HepG2 (cell line): ENCODE data around the gene C9orf50. TPM values are rescaled to one million over a fixed set of nuclear protein-coding genes. Genes with fewer than 3 reads are reported as not detected.

Source experiments
- ARHGAP35 ChIP-seq: sonication (generic); formaldehyde crosslinking; IDR thresholded peaks from 2 replicates; pipeline ENCODE4 v1.9.0; 2022; ENCODE audit warnings: mild to moderate bottlenecking, inconsistent platforms, moderate library complexity, missing genetic modification reagents, borderline replicate concordance
- CAMTA2 ChIP-seq: sonication (generic); formaldehyde crosslinking; IDR thresholded peaks from 2 replicates; pipeline ENCODE4 v1.4.0; 2020; ENCODE audit warnings: mild to moderate bottlenecking, missing genetic modification reagents, borderline replicate concordance
- GLI4 ChIP-seq: sonication (generic); formaldehyde crosslinking; IDR thresholded peaks from 2 replicates; pipeline ENCODE4 v1.5.1; 2020; ENCODE audit warnings: missing genetic modification reagents, mild to moderate bottlenecking, moderate library complexity, borderline replicate concordance
- KIAA2018 ChIP-seq: sonication (generic); formaldehyde crosslinking; IDR thresholded peaks from 2 replicates; pipeline ENCODE4 v1.5.0; 2020; ENCODE audit warnings: mild to moderate bottlenecking, missing genetic modification reagents, borderline replicate concordance
- PHF8 ChIP-seq: sonication (generic); formaldehyde crosslinking; IDR thresholded peaks from 2 replicates; pipeline ENCODE4 v1.5.0; 2020; ENCODE audit warnings: missing genetic modification reagents
- SRSF9 ChIP-seq: fragments of 200-400 bp; formaldehyde crosslinking; IDR thresholded peaks from 2 replicates; pipeline ENCODE4 v1.6.1; 2018; ENCODE audit warnings: borderline replicate concordance, mild to moderate bottlenecking, low read depth, low read length; ENCODE audit not compliant: insufficient read depth, poor library complexity, severe bottlenecking
- THRA ChIP-seq: sonication (generic); formaldehyde crosslinking; IDR thresholded peaks from 2 replicates; pipeline ENCODE4 v1.4.0; 2020; ENCODE audit warnings: missing genetic modification reagents, borderline replicate concordance
- ZBTB26 ChIP-seq: IDR thresholded peaks from 2 replicates; pipeline ENCODE4 v1.6.1; 2016; ENCODE audit warnings: missing compliant biosample characterization, missing genetic modification reagents, borderline replicate concordance
- ZNF224 ChIP-seq: sonication (generic); formaldehyde crosslinking; IDR thresholded peaks from 2 replicates; pipeline ENCODE4 v1.5.0; 2020; ENCODE audit warnings: mild to moderate bottlenecking, missing genetic modification reagents
- ZNF275 ChIP-seq: sonication (generic); formaldehyde crosslinking; IDR thresholded peaks from 2 replicates; pipeline ENCODE4 v1.8.0; 2022; ENCODE audit warnings: missing genetic modification reagents, mild to moderate bottlenecking, inconsistent platforms, borderline replicate concordance
- ZNF292 ChIP-seq: sonication (generic); formaldehyde crosslinking; IDR thresholded peaks from 2 replicates; pipeline ENCODE4 v1.8.1; 2022; ENCODE audit warnings: mild to moderate bottlenecking, low read depth, missing genetic modification reagents, borderline replicate concordance
- ZNF563 ChIP-seq: sonication (generic); formaldehyde crosslinking; IDR thresholded peaks from 2 replicates; pipeline ENCODE4 v1.8.0; 2022; ENCODE audit warnings: mild to moderate bottlenecking, moderate library complexity, missing genetic modification reagents
- ZNF747 ChIP-seq: sonication (generic); formaldehyde crosslinking; IDR thresholded peaks from 2 replicates; pipeline ENCODE4 v1.8.1; 2023; ENCODE audit warnings: missing genetic modification reagents, mild to moderate bottlenecking, borderline replicate concordance
- polyA plus RNA-seq, 8 experiments: library from polyadenylated mRNA; depleted of rRNA in 3 of 8; stranded (reverse) in 7 of 8; unstranded in 1 of 8; fragments of >200 nt; fragmentation: Illumina TruSeq in 4 of 8; extraction: Trizol in 4 of 8; gene quantifications; 2 replicates each; pipeline versions ENCODE4 v1.2.1 to v1.2.3, GENCODE V29; 2011 to 2016; ENCODE audit warnings: low read depth in 4 of 8, missing spikeins in 1 of 8, mixed read lengths in 1 of 8; ENCODE audit not compliant: insufficient read depth in 1 of 8
- total RNA-seq, 5 experiments: library from RNA; depleted of rRNA; stranded (reverse); fragments of >200 nt; fragmentation: Illumina TruSeq; extraction: Trizol; gene quantifications; 2 replicates each; pipeline ENCODE4 v1.2.3, GENCODE V29; 2016; ENCODE audit warnings: low read depth in 1 of 5

Gene C9orf50
- total and polyA plus RNA-seq, 2 of the 13 experiments (the other 11 are each of a cell fraction or from before 2014, with no cell fraction given), result not detected

- TF ChIP-seq CAMTA2 (CRISPR knock-in tag) (no peak; the same call in 1 of the 2 replicates), ZNF275 (peak; percentile 85; the same call in 1 of the 2 replicates), PHF8 (CRISPR knock-in tag) (peak; percentile 88), THRA (CRISPR knock-in tag) (peak; percentile 72), ARHGAP35 (CRISPR knock-in tag) (peak; percentile 89; the same call in 1 of the 2 replicates), ZNF747 (peak; percentile 90; the same call in 1 of the 2 replicates), ZNF292 (no peak), KIAA2018 (CRISPR knock-in tag) (no peak), ZNF224 (no peak), GLI4 (no peak), ZNF563 (CRISPR knock-in tag) (peak; percentile 80), SRSF9 (no peak), ZBTB26 (peak; percentile 64; the same call in 1 of the 2 replicates)
Measured at GRCh38 chr9:129641750-129642585, 21.1 kb upstream of the C9orf50 start, which contains the start of gene ASB6 (continued).
